Kidney (tissue), 14 donors: ENCODE measurements around the gene NR6A1. TPM values are rescaled to one million over a fixed set of nuclear protein-coding genes. Genes with fewer than 3 reads are reported as not detected.

Experiments
- DNase-seq, 5 donors: peaks; one replicate each; pipeline ENCODE4 v3.0.0-alpha.2; 2013 to 2020
- FAIRE-seq: peaks from 2 replicates; lab custom pipeline; 2012; peaks lifted over from hg19 to GRCh38; lab: Jason Lieb, UNC
- H3K27ac ChIP-seq, 2 donors: one replicate each; pipeline ENCODE4 v1.7.0; 2013; ENCODE audit warnings: low read depth in 2 of 2, low read length in 2 of 2, inconsistent platforms in 1 of 2
- H3K27me3 ChIP-seq: one replicate; pipeline ENCODE4 v1.7.1; 2013; ENCODE audit warnings: low read length, inconsistent platforms; ENCODE audit not compliant: control insufficient read depth, insufficient read depth
- H3K36me3 ChIP-seq, 3 donors: one replicate each; pipeline versions ENCODE4 v1.7.0 to v1.7.1; 2013; ENCODE audit warnings: low read length in 3 of 3, control low read depth in 1 of 3, inconsistent platforms in 1 of 3; ENCODE audit not compliant: insufficient read depth in 3 of 3, control insufficient read depth in 2 of 3
- H3K4me1 ChIP-seq, 3 donors: one replicate each; pipeline versions ENCODE4 v1.7.0 to v1.7.1; 2013; ENCODE audit warnings: low read length in 3 of 3, inconsistent platforms in 1 of 3, low read depth in 1 of 3; ENCODE audit not compliant: control insufficient read depth in 2 of 3, insufficient read depth in 2 of 3
- H3K4me3 ChIP-seq, 3 donors: one replicate each; pipeline versions ENCODE4 v1.7.0 to v1.8.1; 2013; ENCODE audit warnings: low read length in 3 of 3, control low read depth in 1 of 3, inconsistent platforms in 1 of 3
- H3K9ac ChIP-seq, 3 donors: one replicate each; pipeline versions ENCODE4 v1.7.0 to v1.7.1; 2013; ENCODE audit warnings: low read length in 3 of 3, control low read depth in 1 of 3, inconsistent platforms in 1 of 3
- H3K9me3 ChIP-seq, 3 donors: one replicate each; pipeline versions ENCODE4 v1.7.0 to v1.7.1; 2013; ENCODE audit warnings: low read length in 3 of 3, control low read depth in 1 of 3, inconsistent platforms in 1 of 3; ENCODE audit not compliant: control insufficient read depth in 2 of 3, insufficient read depth in 1 of 3
- CTCF ChIP-seq: IDR thresholded peaks from 3 replicates; pipeline ENCODE4 v1.5.1; 2012; ENCODE audit warnings: mild to moderate bottlenecking, moderate library complexity, borderline replicate concordance; ENCODE audit not compliant: insufficient read depth; ENCODE audit errors: extremely low read depth
- intact Hi-C: fragments of 100-400 bp; cut with DNase I; formaldehyde crosslinking; loops from one replicate; pipeline ENCODE4 v1.11.1; 2022
- polyA plus RNA-seq: library from polyadenylated mRNA; stranded (reverse); fragments of 350-450 nt; fragmentation: Illumina TruSeq; extraction: RNeasy Lipid Tissue Mini Kit (QIAGEN cat#74804); gene quantifications from one replicate; pipeline ENCODE4 v1.2.3, GENCODE V29; 2014; ENCODE audit warnings: low read depth, low replicate concordance; ENCODE audit not compliant: insufficient read depth
- total RNA-seq: library from RNA; stranded (reverse); fragmentation: NEBNext Ultra II Directional; extraction: Animal tissue kit (Norgen Biotek cat#: 25700); gene quantifications from one replicate; pipeline ENCODE4 v1.2.1, GENCODE V29; 2021
- donor health status: control.
- donor health status: control.
- donor health status: control.
- donor health status: control.
- donor health status: control.
- donor health status: DM: yes; HTN: yes; CAD: no.
- donor health status: Normal renal cell carcinoma (clear cell type).

NR6A1 gene
- total and polyA plus RNA-seq, 2 donors from 2014 or later: 1.2 to 3.5 TPM

- Histone ChIP-seq H3K4me1 (no peaks in the 10 kb centered on the region), H3K4me3 (no peak overlapping the region), H3K9me3 (no peaks in the 10 kb centered on the region), H3K27me3 (no peaks in the 10 kb centered on the region), H3K36me3 (peaks cover 0 to 3% (median 0%) of the 10 kb centered on the region in 3 donors), H3K9ac (no peak overlapping the region), H3K27ac (no peak overlapping the region)
- FAIRE-seq (no peak), DNase-seq (no peak)
- no peak for TF ChIP-seq CTCF
- intact Hi-C loops: no loop called here
These were observed 90.3 kb downstream of the NR6A1 start for GRCh38 chr9:124680714-124681390.

GRCh38 chr9:124680049-124680448 is 91.1 kb downstream of the NR6A1 start:
- FAIRE-seq (no peak), DNase-seq (no peak)
- Histone ChIP-seq H3K9ac (no peak overlapping the region), H3K27me3 (no peaks in the 10 kb centered on the region), H3K9me3 (no peaks in the 10 kb centered on the region), H3K36me3 (peaks cover 0 to 3% (median 0%) of the 10 kb centered on the region in 3 donors), H3K27ac (no peak overlapping the region), H3K4me1 (no peaks in the 10 kb centered on the region), H3K4me3 (no peak overlapping the region)
- intact Hi-C loops: no loop called here
- no peak for TF ChIP-seq CTCF

- TF ChIP-seq CTCF: no peak
- FAIRE-seq: no peak
- no peak overlapping the region for H3K9ac ChIP-seq
- H3K4me3 ChIP-seq: no peak overlapping the region
- intact Hi-C loops: no loop called here
- H3K27me3 ChIP-seq: no peaks in the 10 kb centered on the region
- DNase-seq: no peak
- H3K4me1 ChIP-seq: no peaks in the 10 kb centered on the region
- no peak overlapping the region for H3K27ac ChIP-seq
- peaks cover 0 to 3% (median 0%) of the 10 kb centered on the region in 3 donors for H3K36me3 ChIP-seq
- no peaks in the 10 kb centered on the region for H3K9me3 ChIP-seq
These were observed 95.0 kb downstream of the NR6A1 start for GRCh38 chr9:124676159-124676551.
